Activated T-cell treated with anti-CD3 and anti-CD28 coated beads, Interleukin-2, amount 50 U/mL, for 72 hours (primary cell): Measurements from ENCODE around the gene FADD. TPM values are rescaled to one million over a fixed set of nuclear protein-coding genes. Genes with fewer than 3 reads are reported as not detected.

Experiments
- ATAC-seq, 2 donors: fragments of 150-1000 bp; cut with Tn5 transposase; replicated peaks in 1 of 2; 2 replicates each; pipeline ENCODE4 v1.10.0; 2021; ENCODE audit warnings: moderate library complexity in 2 of 2, mild to moderate bottlenecking in 1 of 2
- DNase-seq, 2 donors: peaks; one replicate each; pipeline ENCODE4 v3.0.0; 2021 to 2022; ENCODE audit warnings: mixed read lengths in 1 of 2
- H3K27ac Mint-ChIP-seq: one replicate; pipeline ENCODE4 v1.8.0; 2022; ENCODE audit warnings: mild to moderate bottlenecking, moderate library complexity, mixed read lengths
- H3K27me3 Mint-ChIP-seq: one replicate; pipeline ENCODE4 v1.8.0; 2022; ENCODE audit warnings: low read depth, mixed read lengths
- H3K36me3 Mint-ChIP-seq, 2 donors: one replicate each; pipeline ENCODE4 v1.8.0; 2022; ENCODE audit warnings: mixed read lengths in 2 of 2, mild to moderate bottlenecking in 1 of 2; ENCODE audit not compliant: insufficient read depth in 2 of 2
- H3K4me1 Mint-ChIP-seq: one replicate; pipeline ENCODE4 v1.8.0; 2022; ENCODE audit warnings: low read depth, mixed read lengths
- H3K4me3 Mint-ChIP-seq, 2 donors: one replicate each; pipeline ENCODE4 v1.8.0; 2022; ENCODE audit warnings: mild to moderate bottlenecking in 2 of 2, mixed read lengths in 2 of 2, moderate library complexity in 2 of 2
- H3K9me3 Mint-ChIP-seq, 2 donors: one replicate each; pipeline ENCODE4 v1.8.0; 2022; ENCODE audit warnings: mixed read lengths in 2 of 2
- total RNA-seq, 2 donors: library from RNA; stranded (reverse); gene quantifications; one replicate each; pipeline ENCODE4 v1.2.3, GENCODE V29; 2022

FADD gene
- total RNA-seq, 2 donors from 2014 or later = 27.0 to 31.4 TPM

DNA sequence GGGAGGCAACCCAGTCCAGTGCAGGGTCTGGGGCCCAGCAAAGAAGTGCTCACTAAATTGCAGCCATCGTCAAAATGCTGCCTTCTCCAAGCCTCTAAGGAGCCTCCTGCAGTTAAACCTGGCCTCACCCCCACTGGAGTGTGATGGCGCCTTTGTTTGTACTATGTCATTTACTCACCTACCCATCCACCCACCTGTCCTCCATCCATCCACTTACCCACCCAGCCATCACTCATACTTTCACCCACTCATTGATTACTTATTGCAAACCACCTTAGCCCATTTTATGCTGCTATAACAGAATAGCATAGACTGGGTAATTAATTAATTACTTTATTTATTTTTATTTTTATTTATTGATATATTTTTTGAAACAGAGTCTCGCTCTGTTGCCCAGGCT lies 38.6 kb downstream of the FADD start:
- Mint-ChIP-seq H3K27ac (no peak overlapping the region), H3K27me3 (peaks cover 13% of the 10 kb centered on the region)
- no peak for ATAC-seq

GRCh38 chr11:70242885-70243284 lies 39.8 kb downstream of the FADD start:
- Mint-ChIP-seq H3K27me3 (peaks cover 13% of the 10 kb centered on the region), H3K9me3 (peaks cover 0 to 2% of the 10 kb centered on the region in 2 donors), H3K4me1 (peaks cover 12% of the 10 kb centered on the region), H3K36me3 (peaks cover 0 to 2% of the 10 kb centered on the region in 2 donors), H3K27ac (no peak overlapping the region), H3K4me3 (no peak overlapping the region)
- DNase-seq = no peak
- ATAC-seq = no peak

More for the DNA sequence above, 38.6 kb downstream of the FADD start:
- no peaks in the 10 kb centered on the region for H3K36me3 Mint-ChIP-seq
- H3K9me3 Mint-ChIP-seq = no peaks in the 10 kb centered on the region
- H3K4me1 Mint-ChIP-seq = peaks cover 1% of the 10 kb centered on the region
- H3K4me3 Mint-ChIP-seq = no peak overlapping the region
- DNase-seq = no peak

GRCh38 chr11:70243912-70244652 lies 41.0 kb downstream of the FADD start:
- H3K27ac Mint-ChIP-seq = no peak overlapping the region
- no peak overlapping the region for H3K4me3 Mint-ChIP-seq
- H3K27me3 Mint-ChIP-seq = peaks cover 13% of the 10 kb centered on the region
- H3K9me3 Mint-ChIP-seq = peaks cover 0 to 2% of the 10 kb centered on the region in 2 donors
- H3K4me1 Mint-ChIP-seq = peaks cover 12% of the 10 kb centered on the region
- peaks cover 0 to 2% of the 10 kb centered on the region in 2 donors for H3K36me3 Mint-ChIP-seq
- DNase-seq (no peak), ATAC-seq (no peak)

DNA sequence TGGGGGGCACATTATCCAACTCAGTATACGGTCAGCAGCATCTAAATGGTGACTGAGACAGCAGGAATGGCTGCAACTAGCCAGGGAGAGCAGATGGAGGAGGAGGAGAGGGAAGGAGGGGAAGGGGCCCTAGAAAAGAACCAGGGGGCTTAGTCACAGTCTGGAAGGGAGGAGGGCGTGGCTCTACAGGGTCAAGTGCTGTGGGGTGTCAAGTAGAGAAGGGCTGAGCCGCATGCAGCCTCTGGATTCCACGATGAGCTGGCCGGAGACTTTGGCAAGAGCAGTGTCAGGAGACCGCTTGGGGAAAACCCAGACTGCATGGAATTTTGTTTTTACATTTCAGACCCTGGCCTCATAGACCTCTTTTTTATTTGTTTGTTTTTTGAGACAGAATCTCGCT lies 41.6 kb downstream of the FADD start:
- H3K9me3 Mint-ChIP-seq = peaks cover 0 to 2% of the 10 kb centered on the region in 2 donors
- no peak for ATAC-seq
- H3K27me3 Mint-ChIP-seq = peaks cover 9% of the 10 kb centered on the region
- DNase-seq = no peak
- H3K4me1 Mint-ChIP-seq = peaks cover 12% of the 10 kb centered on the region
- H3K4me3 Mint-ChIP-seq = no peak overlapping the region
- no peak overlapping the region for H3K27ac Mint-ChIP-seq
- peaks cover 0 to 2% of the 10 kb centered on the region in 2 donors for H3K36me3 Mint-ChIP-seq

DNA sequence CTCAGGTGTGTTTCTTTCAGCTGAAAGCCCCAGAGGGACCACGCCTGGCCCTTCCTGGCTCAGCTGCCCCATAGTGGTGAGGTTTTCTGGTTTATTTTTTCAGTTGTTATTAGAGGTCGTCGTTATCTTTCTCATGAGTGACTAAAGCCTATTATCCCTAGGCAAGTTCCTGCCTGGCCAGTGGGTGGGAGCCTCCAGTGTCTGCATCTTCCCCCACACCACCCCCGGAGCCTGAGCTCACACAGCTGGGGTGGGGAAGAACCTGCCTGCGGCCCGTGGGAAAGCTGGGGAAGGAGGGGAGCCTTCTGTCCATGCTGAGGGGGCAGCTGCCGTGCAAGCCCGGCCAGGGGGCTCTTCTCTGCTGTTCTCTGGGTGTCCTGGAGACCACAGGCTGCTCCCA lies 43.1 kb downstream of the FADD start:
- H3K9me3 Mint-ChIP-seq = peaks cover 0 to 2% of the 10 kb centered on the region in 2 donors
- peaks cover 0 to 2% of the 10 kb centered on the region in 2 donors for H3K36me3 Mint-ChIP-seq
- no peak overlapping the region for H3K27ac Mint-ChIP-seq
- H3K4me3 Mint-ChIP-seq = no peak overlapping the region
- peaks cover 7% of the 10 kb centered on the region for H3K27me3 Mint-ChIP-seq
- DNase-seq (no peak), ATAC-seq (no peak)
- peaks cover 12% of the 10 kb centered on the region for H3K4me1 Mint-ChIP-seq

GRCh38 chr11:70247042-70247709 lies 44.1 kb downstream of the FADD start:
- Mint-ChIP-seq H3K27ac (peak overlapping the region; percentile 49), H3K4me3 (peak overlapping the region in 1 of 2 donors; percentile 40), H3K4me1 (peaks cover 12% of the 10 kb centered on the region), H3K27me3 (peaks cover 7% of the 10 kb centered on the region), H3K9me3 (peaks cover 0 to 2% of the 10 kb centered on the region in 2 donors), H3K36me3 (peaks cover 0 to 2% of the 10 kb centered on the region in 2 donors)
- ATAC-seq = no peak
- no peak for DNase-seq

DNA sequence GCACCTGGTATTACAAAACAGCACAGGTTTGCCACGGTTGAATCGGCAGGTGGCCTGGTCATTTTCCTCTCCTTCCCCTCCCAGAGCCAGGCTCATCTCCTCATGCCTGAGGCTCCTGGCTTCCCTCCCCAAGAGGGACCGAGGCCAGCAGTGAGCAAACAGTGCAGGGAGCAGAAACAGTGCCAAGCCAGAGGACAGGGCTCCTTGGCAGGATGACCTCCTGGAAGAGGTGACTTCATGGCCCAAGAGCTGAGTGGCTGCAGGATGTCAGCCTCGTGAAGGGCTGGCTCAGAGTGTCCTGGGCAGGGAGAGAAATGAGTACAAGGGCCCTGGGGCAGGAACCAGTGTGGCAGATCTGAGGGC lies 44.6 kb downstream of the FADD start:
- DNase-seq (no peak), ATAC-seq (no peak)
- no peak overlapping the region for H3K27ac Mint-ChIP-seq
- peaks cover 12% of the 10 kb centered on the region for H3K4me1 Mint-ChIP-seq
- H3K9me3 Mint-ChIP-seq = peaks cover 0 to 2% of the 10 kb centered on the region in 2 donors
- H3K4me3 Mint-ChIP-seq = peak overlapping the region in 1 of 2 donors; percentile 40
- H3K27me3 Mint-ChIP-seq = peaks cover 4% of the 10 kb centered on the region
- H3K36me3 Mint-ChIP-seq = peaks cover 0 to 2% of the 10 kb centered on the region in 2 donors

DNA sequence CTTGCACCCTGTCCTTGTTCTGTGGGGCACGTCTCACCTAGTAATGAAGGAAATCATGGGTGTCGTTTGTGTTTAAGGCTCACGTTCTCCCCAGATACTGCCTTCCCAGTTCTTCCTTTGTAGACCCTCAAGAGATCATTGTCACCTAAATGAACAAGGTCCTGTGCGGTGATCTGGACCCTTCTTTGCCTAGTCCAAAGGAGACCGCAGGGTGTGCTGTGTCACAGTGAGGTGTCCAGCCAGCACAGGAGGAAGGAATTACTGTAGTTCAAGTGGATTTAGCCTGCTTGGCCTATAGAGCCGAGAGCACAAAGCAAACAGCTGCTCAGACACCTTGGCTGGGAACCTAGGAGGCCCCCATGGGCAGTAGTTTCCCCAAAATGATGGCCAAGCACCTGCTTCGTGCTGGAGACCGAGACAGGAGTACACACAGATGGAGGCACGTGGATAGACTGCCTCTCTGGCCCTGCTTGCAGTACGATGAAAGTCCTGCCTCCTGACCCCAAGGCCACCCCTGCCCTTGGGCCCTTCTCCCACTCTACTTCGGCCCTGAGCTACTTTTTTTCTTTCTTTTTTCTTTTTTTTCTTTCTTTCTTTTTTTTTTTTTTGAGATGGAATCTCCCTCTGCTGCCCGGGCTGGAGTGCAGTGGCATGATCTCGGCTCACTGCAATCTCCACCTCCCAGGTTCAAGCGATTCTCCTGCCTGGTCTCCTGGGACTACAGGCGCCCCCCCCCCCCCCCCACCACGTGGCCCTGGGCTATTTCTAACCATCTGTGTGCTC lies 48.0 kb downstream of the FADD start:
- H3K27me3 Mint-ChIP-seq = no peaks in the 10 kb centered on the region
- DNase-seq (no peak), ATAC-seq (no peak)
- peaks cover 0 to 2% of the 10 kb centered on the region in 2 donors for H3K36me3 Mint-ChIP-seq
- no peak overlapping the region for H3K4me3 Mint-ChIP-seq
- H3K27ac Mint-ChIP-seq = no peak overlapping the region
- H3K4me1 Mint-ChIP-seq = peaks cover 12% of the 10 kb centered on the region
- peaks cover 0 to 2% of the 10 kb centered on the region in 2 donors for H3K9me3 Mint-ChIP-seq

DNA sequence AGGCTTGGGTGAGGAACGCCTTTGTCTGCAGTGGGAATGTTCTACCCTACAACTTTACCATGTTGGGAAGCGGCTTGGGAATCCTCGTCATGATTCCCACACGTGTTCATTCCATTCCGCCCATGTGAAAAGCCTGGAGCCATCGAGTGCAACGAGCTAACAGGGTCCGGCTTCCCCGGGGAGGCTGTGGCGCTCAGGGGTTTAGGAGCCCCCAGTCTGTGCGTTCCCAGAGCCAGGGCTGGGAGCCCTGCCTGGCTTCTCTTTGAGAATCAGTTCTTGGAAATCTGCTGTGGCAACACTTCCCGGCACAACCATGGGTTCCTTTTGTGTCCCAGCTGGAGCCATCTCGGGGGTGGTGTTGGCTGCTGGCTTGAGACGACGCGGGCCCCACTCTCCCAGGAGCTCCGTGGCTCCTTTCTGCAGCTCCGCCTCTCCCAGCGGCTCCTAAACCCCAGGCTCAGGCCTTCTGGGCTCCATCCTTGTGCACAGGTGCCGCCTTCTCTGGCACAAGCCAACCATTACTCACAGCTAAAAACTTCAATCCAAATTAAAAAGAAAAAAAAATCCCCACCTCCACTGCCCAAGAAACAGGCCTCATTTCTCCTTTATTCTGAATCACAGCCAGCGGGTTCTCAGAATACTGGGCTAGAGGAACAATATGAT lies 48.7 kb downstream of the FADD start:
- H3K27me3 Mint-ChIP-seq = no peaks in the 10 kb centered on the region
- H3K36me3 Mint-ChIP-seq = peaks cover 0 to 2% of the 10 kb centered on the region in 2 donors
- ATAC-seq (no peak), DNase-seq (no peak)
- H3K27ac Mint-ChIP-seq = no peak overlapping the region
- peaks cover 0 to 2% of the 10 kb centered on the region in 2 donors for H3K9me3 Mint-ChIP-seq
- no peak overlapping the region for H3K4me3 Mint-ChIP-seq
- peaks cover 10% of the 10 kb centered on the region for H3K4me1 Mint-ChIP-seq

DNA sequence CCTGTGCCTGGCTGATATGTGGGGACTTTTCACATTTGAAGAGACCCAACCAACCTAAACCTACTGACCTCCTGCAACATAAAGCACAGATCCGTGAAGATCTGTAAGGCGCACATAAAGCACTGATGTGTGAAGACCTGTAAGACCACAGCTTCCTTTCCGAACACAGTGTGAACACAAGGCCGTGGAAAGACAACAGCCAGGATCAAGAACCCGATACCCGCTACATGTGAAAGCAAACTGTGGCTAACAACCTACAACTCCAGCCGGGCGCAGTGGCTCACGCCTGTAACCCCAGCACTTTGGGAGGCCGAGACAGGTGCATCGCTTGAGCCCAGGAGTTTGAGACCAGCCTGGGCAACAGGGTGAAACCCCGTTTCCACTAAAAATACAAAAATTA lies 49.7 kb downstream of the FADD start:
- H3K4me1 Mint-ChIP-seq = no peaks in the 10 kb centered on the region
- H3K4me3 Mint-ChIP-seq = no peak overlapping the region
- no peaks in the 10 kb centered on the region for H3K27me3 Mint-ChIP-seq
- ATAC-seq (no peak), DNase-seq (no peak)
- no peak overlapping the region for H3K27ac Mint-ChIP-seq
- no peaks in the 10 kb centered on the region for H3K9me3 Mint-ChIP-seq
- no peaks in the 10 kb centered on the region for H3K36me3 Mint-ChIP-seq

DNA sequence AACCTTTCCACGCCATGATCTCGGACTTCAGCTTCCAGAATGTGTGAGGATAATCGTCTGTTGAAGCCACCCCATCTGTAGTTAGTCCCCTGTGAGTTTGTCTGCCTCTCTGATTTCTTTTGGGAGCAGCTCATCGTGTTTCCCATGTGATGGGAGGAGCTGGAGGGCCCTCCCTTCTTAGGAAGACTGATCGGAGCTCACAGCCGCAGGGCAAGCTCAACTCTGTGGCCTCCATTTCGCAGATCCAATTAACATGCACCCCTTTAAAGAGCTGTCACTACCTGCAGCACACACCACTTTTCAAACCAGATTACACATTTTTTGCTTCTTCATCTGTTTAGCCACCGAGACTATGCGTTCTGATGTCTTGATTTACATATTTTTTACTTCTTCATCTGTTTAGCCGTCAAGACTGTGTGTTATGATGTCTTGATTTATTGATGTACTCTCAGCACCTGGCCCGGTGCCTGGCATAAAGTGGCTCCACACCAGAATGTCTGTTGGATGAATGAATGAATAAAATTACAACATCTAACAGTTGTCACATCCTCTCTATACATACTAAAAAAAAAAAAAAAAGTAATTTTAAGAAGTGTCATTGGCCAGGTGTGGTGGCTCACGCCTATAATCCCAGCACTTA lies 52.5 kb downstream of the FADD start:
- no peaks in the 10 kb centered on the region for H3K36me3 Mint-ChIP-seq
- ATAC-seq (no peak), DNase-seq (no peak)
- no peak overlapping the region for H3K27ac Mint-ChIP-seq
- no peaks in the 10 kb centered on the region for H3K9me3 Mint-ChIP-seq
- H3K4me1 Mint-ChIP-seq = no peaks in the 10 kb centered on the region
- H3K4me3 Mint-ChIP-seq = no peak overlapping the region
- no peaks in the 10 kb centered on the region for H3K27me3 Mint-ChIP-seq
